ENCODE data around the gene RNF32. TPM values are rescaled to one million over a fixed set of nuclear protein-coding genes. Genes with fewer than 3 reads are reported as not detected.

RNF32 gene
- total RNA-seq, 1 experiment from 2014 or later = 1.6 TPM

DNA sequence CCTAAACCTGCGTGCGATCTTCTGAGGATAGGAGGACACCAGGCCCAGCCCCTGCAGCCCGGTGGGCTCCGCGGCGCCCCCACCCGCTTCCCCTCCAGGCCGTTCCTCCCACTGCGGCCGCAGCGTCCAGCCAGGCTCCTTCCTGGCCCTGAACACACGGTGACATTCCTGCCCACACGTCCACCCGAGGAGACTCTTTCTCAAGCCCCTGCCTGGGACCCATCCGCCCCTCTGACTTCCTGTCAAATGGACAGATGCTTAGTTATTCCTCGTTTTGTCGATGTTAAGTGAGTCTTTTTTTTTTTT, 32.4 kb upstream of the RNF32 start:
- Mint-ChIP-seq H3K4me3 (ENCODE audit: low read depth, unreplicated experiment) (peak overlapping the region; percentile 52), H3K27ac (ENCODE audit: unreplicated experiment) (no peak overlapping the region), H3K9me3 (ENCODE audit: low read depth, unreplicated experiment) (no peaks in the 10 kb centered on the region), H3K36me3 (ENCODE audit: insufficient read depth, unreplicated experiment) (no peaks in the 10 kb centered on the region), H3K27me3 (ENCODE audit: unreplicated experiment) (peaks cover 72% of the 10 kb centered on the region), H3K4me1 (ENCODE audit: low read depth, unreplicated experiment) (no peaks in the 10 kb centered on the region)
- no peak for DNase-seq
- CTCF ChIA-PET = no interaction called here
- TF ChIP-seq CTCF (IDR thresholded peaks at IDR 0.05; ENCODE audit: unreplicated experiment) = no peak
- BruUV-seq (replicated peaks) = no TSS peak
- intact Hi-C loops (cut with micrococcal nuclease; ENCODE audit: unreplicated experiment) = loop anchor here (2.0 kb wide), 1 partner anchor 19 kb away; no protein-coding TSS in a partner anchor

DNA sequence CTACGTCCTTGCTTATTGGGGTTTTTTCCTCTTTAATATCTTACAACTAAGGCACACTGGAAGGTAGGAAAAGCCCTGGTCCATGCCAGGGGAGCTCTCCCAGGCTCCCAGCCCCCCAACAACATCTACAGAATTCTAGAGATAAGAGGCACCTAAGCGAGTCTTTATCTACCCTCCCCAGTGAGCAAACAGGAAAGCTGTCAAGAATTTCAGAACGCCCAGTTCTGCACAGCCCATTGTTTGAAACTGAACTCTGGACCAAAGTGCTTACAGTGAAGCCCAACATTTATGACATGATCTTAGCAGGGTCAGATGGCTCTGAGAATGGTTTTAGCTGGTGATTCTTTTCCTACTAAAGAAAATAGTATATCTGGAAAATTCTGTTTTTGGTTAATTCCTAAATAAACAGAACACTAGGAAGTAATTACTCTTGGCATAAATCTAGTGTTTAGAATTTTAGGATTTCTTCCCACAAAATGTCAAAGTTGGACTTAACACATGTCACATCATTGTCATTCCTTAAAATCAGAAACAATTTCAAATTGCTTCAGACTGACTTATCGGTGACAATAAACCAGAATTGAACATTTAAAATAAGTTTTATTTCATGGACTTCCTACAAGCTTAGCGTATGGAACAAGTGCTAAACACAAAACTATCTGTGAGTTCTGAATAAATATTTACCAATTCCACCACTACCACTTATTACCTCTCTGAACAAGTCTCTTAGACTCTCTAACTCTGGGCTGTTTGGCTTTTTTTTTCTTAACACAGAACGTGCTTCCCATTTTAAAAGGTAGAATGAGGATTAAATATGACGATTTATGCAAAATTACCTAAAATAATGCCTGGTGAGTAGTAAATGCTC, 31.3 kb upstream of the RNF32 start:
- Mint-ChIP-seq H3K4me1 (ENCODE audit: low read depth, unreplicated experiment) (no peaks in the 10 kb centered on the region), H3K4me3 (ENCODE audit: low read depth, unreplicated experiment) (peak overlapping the region; percentile 52), H3K9me3 (ENCODE audit: low read depth, unreplicated experiment) (no peaks in the 10 kb centered on the region), H3K27ac (ENCODE audit: unreplicated experiment) (no peak overlapping the region), H3K36me3 (ENCODE audit: insufficient read depth, unreplicated experiment) (no peaks in the 10 kb centered on the region), H3K27me3 (ENCODE audit: unreplicated experiment) (peaks cover 79% of the 10 kb centered on the region)
- no peak for TF ChIP-seq CTCF (IDR thresholded peaks at IDR 0.05; ENCODE audit: unreplicated experiment)
- no TSS peak for BruUV-seq (replicated peaks)
- intact Hi-C loops (cut with micrococcal nuclease; ENCODE audit: unreplicated experiment) = loop anchor here (2.0 kb wide), 1 partner anchor 20 kb away; no protein-coding TSS in a partner anchor
- CTCF ChIA-PET = no interaction called here
- DNase-seq = no peak

DNA sequence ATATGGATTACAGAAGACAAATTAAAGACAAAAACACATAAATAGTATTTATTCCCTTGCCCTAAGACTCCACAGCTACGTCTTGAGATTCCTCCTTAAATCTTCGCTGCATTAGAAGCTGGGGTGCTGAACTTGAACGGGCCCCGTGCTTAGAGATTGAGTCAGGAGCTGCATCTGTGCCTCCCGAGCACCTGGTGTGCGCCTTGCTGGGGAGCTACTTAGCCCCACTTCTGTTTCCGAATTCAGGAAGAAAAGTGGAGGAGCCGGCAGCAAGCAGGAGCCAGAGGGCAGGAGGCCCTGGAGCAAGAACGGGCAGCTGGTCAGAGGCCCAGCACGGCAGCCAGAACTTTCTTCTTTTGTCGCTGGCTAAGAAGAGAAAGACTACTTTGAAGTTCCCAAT, 30.4 kb upstream of the RNF32 start:
- Mint-ChIP-seq H3K4me1 (ENCODE audit: low read depth, unreplicated experiment) (peaks cover 7% of the 10 kb centered on the region), H3K27ac (ENCODE audit: unreplicated experiment) (no peak overlapping the region), H3K9me3 (ENCODE audit: low read depth, unreplicated experiment) (no peaks in the 10 kb centered on the region), H3K4me3 (ENCODE audit: low read depth, unreplicated experiment) (no peak overlapping the region), H3K27me3 (ENCODE audit: unreplicated experiment) (peaks cover 83% of the 10 kb centered on the region), H3K36me3 (ENCODE audit: insufficient read depth, unreplicated experiment) (no peaks in the 10 kb centered on the region)
- no TSS peak for BruUV-seq (replicated peaks)
- CTCF ChIA-PET = no interaction called here
- TF ChIP-seq CTCF (IDR thresholded peaks at IDR 0.05; ENCODE audit: unreplicated experiment) = no peak
- DNase-seq = no peak
- intact Hi-C loops (cut with micrococcal nuclease; ENCODE audit: unreplicated experiment) = no loop called here

GRCh38 chr7:156610601-156611000, 30.0 kb upstream of the RNF32 start:
- no peak overlapping the region for H3K4me3 Mint-ChIP-seq (ENCODE audit: low read depth, unreplicated experiment)
- no peak for TF ChIP-seq CTCF (IDR thresholded peaks at IDR 0.05; ENCODE audit: unreplicated experiment)
- H3K4me1 Mint-ChIP-seq (ENCODE audit: low read depth, unreplicated experiment) = peaks cover 7% of the 10 kb centered on the region
- intact Hi-C loops (cut with micrococcal nuclease; ENCODE audit: unreplicated experiment) = no loop called here
- H3K36me3 Mint-ChIP-seq (ENCODE audit: insufficient read depth, unreplicated experiment) = no peaks in the 10 kb centered on the region
- CTCF ChIA-PET = no interaction called here
- no peak overlapping the region for H3K27ac Mint-ChIP-seq (ENCODE audit: unreplicated experiment)
- peaks cover 83% of the 10 kb centered on the region for H3K27me3 Mint-ChIP-seq (ENCODE audit: unreplicated experiment)
- DNase-seq = no peak
- BruUV-seq (replicated peaks) = no TSS peak
- H3K9me3 Mint-ChIP-seq (ENCODE audit: low read depth, unreplicated experiment) = no peaks in the 10 kb centered on the region

Data from Calu3 (cell line).